Sciatic nerve (tissue), 2 donors: ENCODE data around the gene SDCBP2. TPM values are rescaled to one million over a fixed set of nuclear protein-coding genes. Genes with fewer than 3 reads are reported as not detected.
A peak's percentile ranks its signal among the peaks of the same experiment; 100 is the strongest.

ENCODE experiments used
- ATAC-seq: fragments of 200-7000 bp; cut with Tn5 transposase; one replicate; pipeline ENCODE4 v1.9.1; 2020; ENCODE audit warnings: mild to moderate bottlenecking, moderate library complexity
- DNase-seq: peaks from one replicate; pipeline ENCODE4 v3.0.0-alpha.2; 2020; ENCODE audit warnings: low spot score
- intact Hi-C: fragments of 100-400 bp; cut with DNase I; formaldehyde crosslinking; loops from one replicate; pipeline ENCODE4 v1.14.2; 2022
- total RNA-seq: library from RNA; stranded (reverse); fragmentation: NEBNext Ultra II Directional; extraction: Animal tissue kit (Norgen Biotek cat#: 25700); gene quantifications from one replicate; pipeline ENCODE4 v1.2.1, GENCODE V29; 2021
- donor health status: DM: no; HTN: no; CAD: no.
- donor health status: DM: no; HTN: no; CAD: no.

Gene SDCBP2
- total RNA-seq, 1 donor from 2014 or later: 5.9 TPM

DNA sequence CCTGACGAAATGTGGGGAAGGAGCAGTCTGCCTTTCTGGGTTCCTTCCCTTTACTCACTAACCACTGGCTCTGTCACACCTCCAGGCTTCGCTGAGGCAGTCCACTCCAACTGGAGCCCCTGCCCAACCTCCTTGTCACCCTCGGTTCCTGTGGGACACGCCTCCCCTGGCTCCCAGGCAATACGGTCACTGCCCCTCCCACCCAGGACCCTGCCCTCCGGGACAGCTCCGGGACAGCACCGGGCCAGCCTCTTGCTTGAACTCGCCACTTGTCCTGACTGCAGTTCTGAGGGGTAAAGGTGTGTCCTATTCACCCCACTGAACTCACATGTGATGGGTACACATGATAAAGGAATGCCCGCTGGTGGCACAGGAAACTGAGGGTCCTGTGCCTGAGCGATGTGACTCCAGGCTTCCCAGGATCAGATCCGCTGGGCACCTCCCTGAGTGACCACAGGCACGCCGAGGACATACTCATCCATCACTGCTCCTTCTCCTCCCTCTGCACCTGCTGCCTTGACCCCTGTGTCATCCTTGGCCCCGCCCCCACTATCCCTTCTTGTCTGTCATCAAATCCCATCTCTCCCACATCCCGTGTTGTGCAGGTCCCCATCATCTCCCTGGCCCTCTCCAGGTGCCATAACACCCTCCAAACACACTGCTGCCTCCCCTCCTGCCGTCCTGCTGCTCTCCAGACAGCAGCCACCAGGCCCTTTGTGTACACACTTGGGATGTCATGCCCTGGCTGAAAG lies 7.9 kb downstream of the SDCBP2 start:
- intact Hi-C loops: no loop called here
- ATAC-seq: no peak
- DNase-seq: no peak

DNA sequence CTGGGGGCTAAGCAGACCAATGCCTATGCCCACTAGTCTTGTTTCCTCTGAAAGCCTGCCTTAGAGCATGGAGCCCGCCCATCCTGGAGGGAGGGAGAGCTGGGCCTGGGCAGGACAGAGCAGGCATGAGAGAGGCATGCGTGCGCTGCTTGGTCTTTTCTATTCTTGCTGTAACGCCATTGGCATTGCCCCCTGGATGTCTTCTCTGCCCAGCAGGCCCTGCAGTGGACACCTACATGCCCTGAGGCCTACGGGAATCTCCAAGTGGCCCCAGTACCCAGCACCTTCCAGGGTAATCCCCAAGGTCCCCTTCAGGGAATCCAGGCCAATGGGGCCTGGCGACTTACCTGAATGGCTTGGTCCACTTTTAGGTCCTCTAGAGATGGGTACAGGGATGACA lies 8.9 kb downstream of the SDCBP2 start:
- DNase-seq (no peak), ATAC-seq (no peak)
- intact Hi-C loops: no loop called here

GRCh38 chr20:1319462-1319861 lies 9.5 kb downstream of the SDCBP2 start:
- DNase-seq: no peak
- intact Hi-C loops: loop anchor here (10.0 kb wide), 1 partner anchor 125 kb away; no protein-coding TSS in a partner anchor

GRCh38 chr20:1319051-1319450 lies 9.9 kb downstream of the SDCBP2 start:
- intact Hi-C loops: loop anchor here (10.0 kb wide), 1 partner anchor 126 kb away; no protein-coding TSS in a partner anchor
- ATAC-seq (no peak), DNase-seq (no peak)

More at GRCh38 chr20:1319462-1319861, 9.5 kb downstream of the SDCBP2 start:
- ATAC-seq: no peak

GRCh38 chr20:1317545-1318255 lies 11.2 kb downstream of the SDCBP2 start:
- ATAC-seq (no peak), DNase-seq (no peak)
- intact Hi-C loops: loop anchor here (10.0 kb wide), 1 partner anchor 127 kb away; no protein-coding TSS in a partner anchor

DNA sequence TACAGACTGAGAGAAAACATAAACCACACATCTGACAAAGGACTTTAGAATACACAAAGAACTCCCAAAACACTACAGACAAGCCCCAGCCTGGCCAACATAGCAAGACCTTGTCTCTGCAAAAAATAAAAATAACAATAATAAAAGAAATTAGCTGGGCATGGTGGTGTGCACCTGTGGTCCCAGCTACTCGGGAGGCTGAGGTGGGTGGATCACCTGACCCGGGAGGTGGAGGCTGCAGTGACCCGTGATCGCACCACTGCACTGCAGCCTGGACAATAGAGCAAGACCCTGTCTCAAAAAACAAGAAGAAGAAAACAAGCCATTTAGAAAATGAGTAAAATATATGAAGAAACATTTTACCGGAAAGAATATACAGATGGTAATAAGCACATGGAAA lies 13.1 kb downstream of the SDCBP2 start:
- no peak for DNase-seq
- ATAC-seq: no peak
- intact Hi-C loops: loop anchor here (10.0 kb wide), 1 partner anchor 129 kb away; no protein-coding TSS in a partner anchor

GRCh38 chr20:1313236-1313964 lies 15.5 kb downstream of the SDCBP2 start:
- ATAC-seq (peak; percentile 94), DNase-seq (peak; percentile 89)
- intact Hi-C loops: loop anchor here (10.0 kb wide), 1 partner anchor 131 kb away; no protein-coding TSS in a partner anchor

GRCh38 chr20:1312904-1313235 lies 16.1 kb downstream of the SDCBP2 start:
- intact Hi-C loops: loop anchor here (10.0 kb wide), 1 partner anchor 132 kb away; no protein-coding TSS in a partner anchor
- DNase-seq (no peak), ATAC-seq (no peak)

- DNase-seq (no peak), ATAC-seq (no peak)
- intact Hi-C loops: loop anchor here (10.0 kb wide), 1 partner anchor 132 kb away; no protein-coding TSS in a partner anchor
These were observed 16.6 kb downstream of the SDCBP2 start for GRCh38 chr20:1312308-1312707.

DNA sequence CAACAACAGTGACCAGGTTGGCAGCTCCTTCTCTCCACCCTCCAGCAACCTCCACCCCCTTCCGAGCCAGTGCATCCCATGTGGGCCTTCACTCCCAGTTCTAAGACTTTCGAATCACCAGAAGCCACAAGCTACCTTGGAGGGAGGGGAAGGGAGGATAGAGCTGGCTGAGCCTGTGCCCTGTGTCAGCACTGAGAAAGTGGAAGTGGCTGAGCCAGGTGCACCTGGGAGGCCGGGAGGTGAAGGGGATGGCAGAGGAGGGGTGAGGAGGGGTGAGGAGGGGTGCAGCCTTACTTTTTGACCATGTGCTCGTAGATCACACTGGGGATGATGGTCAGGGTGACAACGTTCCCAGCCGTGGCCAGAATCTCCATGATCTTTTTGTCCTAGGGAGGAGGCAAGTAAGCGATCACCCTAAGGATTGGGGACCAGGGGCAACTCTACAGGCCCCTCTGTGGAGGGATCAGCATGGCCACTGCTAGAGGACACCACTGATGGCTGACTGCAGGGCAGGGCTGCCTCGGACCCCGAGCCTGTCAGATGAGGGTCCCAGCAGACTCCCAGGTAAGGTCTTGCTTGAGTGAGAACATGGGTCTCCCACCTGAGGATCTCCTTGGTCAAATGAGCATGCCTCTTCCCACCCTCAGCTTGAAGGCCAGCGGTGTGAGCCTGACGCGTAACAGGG lies 18.3 kb downstream of the SDCBP2 start:
- no peak for ATAC-seq
- DNase-seq: no peak
- intact Hi-C loops: loop anchor here (10.0 kb wide), 1 partner anchor 134 kb away; no protein-coding TSS in a partner anchor

DNA sequence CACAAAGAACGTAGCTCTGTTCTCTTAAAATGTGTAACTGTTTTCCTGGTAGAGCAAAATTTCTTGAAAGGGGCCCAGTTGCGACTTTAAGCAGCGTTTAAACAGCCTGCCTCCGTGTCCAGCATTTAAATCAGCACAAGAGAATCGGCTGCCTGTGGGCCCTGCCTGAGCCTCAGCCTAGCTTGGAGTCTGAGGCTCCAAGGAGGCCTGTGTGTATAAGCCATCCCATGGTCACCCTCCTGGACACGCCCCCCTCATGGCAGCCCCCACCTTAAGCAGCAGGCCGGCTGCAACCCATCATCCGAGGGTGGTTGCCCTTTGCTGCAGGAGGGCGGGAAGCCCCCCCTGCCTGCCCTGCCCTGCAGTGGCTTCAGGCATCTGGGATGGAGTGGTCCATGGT lies 18.9 kb downstream of the SDCBP2 start:
- ATAC-seq (no peak), DNase-seq (no peak)
- intact Hi-C loops: loop anchor here (10.0 kb wide), 1 partner anchor 135 kb away; no protein-coding TSS in a partner anchor

- no peak for ATAC-seq
- no peak for DNase-seq
- intact Hi-C loops: no loop called here
These were observed 19.5 kb downstream of the SDCBP2 start for GRCh38 chr20:1309439-1309847.

DNA sequence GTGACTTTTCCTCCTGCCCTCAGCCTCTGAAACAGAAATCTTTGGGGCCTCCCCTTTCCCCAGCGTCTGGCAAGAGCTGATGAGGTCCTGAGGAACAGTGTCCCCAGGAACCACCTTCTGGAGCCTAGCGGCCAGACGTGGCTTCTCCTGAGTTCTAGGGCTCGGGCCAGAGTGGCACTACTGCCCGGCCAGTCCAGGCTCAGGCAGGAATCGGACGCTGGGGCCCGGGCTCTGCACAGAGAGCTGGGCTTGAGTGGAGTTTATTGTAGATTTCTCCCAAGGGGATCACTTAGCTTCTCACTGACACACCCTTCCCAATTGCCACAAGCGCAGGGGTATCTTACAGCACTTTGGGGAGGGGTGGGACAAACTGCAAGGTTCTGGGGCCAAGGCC lies 20.2 kb downstream of the SDCBP2 start:
- DNase-seq (no peak), ATAC-seq (no peak)
- intact Hi-C loops: no loop called here

- ATAC-seq: no peak
- intact Hi-C loops: no loop called here
- no peak for DNase-seq
These were observed 20.8 kb downstream of the SDCBP2 start for GRCh38 chr20:1308067-1308701.

DNA sequence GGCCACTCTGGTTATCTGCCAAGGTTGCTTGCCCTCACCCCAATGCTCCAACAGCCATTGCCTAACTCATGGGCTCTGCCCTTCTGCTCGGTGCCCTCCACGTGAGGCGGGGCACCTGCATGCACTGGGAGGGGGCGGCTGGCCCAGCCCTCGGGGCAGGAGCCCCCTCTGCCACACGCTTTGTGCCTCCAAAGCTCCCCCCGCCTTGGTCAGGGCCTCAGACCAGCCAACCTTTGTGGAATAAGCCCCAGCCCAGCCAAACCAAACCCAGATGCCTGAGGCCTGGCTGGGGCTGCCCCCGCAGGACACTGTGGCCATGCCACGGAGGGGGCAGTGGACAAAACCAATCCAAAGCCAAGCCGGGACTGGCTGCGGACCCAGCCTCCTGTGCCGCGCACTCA lies 21.4 kb downstream of the SDCBP2 start:
- no peak for ATAC-seq
- intact Hi-C loops: no loop called here
- DNase-seq: no peak

DNA sequence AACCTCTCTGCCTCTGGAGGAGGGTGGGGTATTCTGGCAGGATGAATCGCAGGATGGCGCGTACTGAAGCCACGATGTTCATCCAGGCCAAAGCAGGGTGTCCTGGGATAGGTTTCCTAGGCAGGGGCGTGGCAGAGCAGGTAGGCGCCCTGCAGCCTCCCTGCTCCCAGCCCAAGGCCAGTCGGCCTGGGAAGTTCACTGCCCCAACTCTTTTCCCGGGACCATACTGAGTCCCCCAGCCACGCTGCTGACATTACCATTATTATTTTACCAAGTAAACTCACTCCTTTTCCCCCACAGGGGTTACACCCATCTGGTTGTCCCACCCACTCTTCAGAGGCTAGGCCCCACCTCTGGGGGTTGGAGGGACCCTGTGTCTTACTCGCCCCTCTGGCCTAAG lies 21.8 kb downstream of the SDCBP2 start:
- no peak for DNase-seq
- ATAC-seq: no peak
- intact Hi-C loops: no loop called here

DNA sequence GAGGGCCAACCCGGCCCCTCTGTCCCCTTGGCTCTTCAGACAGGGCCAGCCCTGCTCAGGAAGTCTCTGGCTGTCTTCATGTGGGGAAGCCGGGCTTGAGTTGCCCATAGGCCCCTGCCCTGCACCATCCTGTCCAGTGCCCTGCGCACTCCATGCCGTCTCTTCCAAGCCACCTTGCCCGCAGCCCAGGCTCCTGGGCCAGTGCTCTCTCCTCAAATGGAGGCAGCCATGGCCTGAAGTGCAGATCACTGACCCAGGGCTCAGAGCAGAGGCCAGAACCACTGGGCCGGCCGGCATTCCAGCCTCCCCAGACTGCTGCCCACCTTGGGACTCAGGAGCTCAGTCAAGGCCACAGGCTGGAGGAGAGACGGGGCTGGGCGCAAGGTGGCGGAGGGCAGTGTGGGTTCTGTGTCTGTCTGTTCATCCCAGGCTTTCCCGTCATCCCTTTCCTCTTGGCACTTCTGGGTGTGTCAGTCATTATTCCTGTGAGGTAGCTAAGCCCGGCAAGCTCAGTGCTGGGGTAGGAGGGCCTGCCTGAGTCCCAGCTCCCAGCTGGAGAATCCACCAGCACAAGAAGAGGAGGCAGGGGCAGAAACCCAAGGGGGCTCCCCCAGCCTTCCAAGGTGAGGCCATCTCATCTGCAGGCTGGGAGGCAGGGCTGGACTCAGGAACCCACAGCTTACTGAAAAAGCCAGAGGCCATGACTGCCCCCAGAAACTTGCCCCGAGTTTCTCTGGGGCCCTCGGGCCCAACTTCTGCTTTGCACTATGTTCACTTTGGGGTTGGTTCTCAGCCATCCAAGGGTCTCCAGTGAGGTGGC lies 22.4 kb downstream of the SDCBP2 start:
- ATAC-seq: no peak
- DNase-seq: no peak
- intact Hi-C loops: no loop called here

DNA sequence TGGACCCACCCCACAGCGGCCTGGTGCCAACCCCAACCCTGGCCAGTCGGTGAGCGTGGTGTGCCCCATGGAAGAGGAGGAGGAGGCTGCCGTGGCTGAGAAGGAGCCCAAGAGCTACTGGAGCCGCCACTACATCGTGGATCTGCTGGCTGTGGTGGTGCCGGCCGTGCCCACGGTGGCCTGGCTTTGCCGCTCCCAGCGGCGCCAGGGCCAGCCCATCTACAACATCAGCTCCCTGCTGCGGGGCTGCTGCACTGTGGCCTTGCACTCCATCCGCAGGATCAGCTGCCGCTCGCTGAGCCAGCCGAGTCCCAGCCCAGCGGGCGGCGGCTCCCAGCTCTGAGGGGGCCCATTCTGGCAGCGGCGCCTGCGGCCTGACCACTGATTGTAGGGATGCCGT lies 23.2 kb downstream of the SDCBP2 start:
- peak; percentile 13 for ATAC-seq
- no peak for DNase-seq
- intact Hi-C loops: no loop called here
